ENCODE results near the gene DPF1.

DPF1 gene

DNA sequence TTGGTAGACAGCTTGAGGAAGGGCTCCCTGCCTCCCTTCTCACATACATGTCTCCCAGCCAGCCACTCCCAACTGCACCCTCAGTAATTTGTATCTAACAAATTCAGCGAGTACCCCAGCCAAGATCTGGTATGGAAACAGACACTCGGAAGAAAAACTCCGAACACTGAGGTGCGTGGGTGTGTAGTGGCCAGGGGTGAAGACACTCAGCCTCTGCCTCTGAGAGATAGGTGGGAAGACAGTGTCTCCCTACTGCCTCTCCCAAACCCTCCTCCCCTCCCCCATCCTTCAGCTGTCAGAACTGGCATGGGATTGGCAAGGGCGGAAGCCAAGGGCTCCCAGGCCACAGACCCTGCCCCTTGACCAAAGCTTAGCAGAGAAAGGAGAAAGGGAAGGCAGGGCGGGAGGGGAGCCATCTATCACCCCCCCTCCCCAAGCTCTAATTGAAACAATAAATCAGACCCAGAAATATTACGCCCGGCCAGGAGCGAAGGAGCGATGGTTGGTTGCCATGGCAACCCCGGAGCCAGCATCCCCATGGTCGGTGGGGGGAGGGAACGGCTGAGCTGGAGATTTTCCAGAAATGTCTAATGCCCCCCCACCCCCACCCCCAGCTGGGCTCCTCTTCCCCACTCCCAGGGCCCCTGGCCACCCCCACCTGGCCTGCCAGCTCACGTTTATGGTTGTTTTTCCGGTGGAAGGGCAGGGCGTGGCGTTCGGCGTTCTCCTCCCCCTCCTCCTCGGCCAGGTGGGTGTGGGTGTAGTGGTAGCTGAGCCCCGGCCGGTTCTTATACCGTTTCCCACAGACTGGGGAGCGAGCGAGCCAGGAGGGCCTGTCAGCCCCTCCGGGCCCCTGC lies 7.0 kb downstream of the DPF1 start:
- Histone ChIP-seq H3K9ac (ENCODE audit: low read depth, low read length) (no peak overlapping the region), H3K4me3 (ENCODE audit: low read length) (no peak overlapping the region), H3K27ac (ENCODE audit: low read depth, low read length) (no peak overlapping the region), H3K36me3 (ENCODE audit: insufficient read depth, low read length) (peaks cover 6% of the 10 kb centered on the region), H3K27me3 (ENCODE audit: insufficient read depth, low read length) (no peaks in the 10 kb centered on the region), H3K9me3 (ENCODE audit: insufficient read depth, low read depth, low read length) (no peaks in the 10 kb centered on the region), H3K4me1 (ENCODE audit: insufficient read depth, low read length) (0 out of 2 replicates have a peak, but pooled peaks cover 4% of the 10 kb centered on the region)
- WGBS = 84% methylated on average over 23 of the region's 26 CpGs

DNA sequence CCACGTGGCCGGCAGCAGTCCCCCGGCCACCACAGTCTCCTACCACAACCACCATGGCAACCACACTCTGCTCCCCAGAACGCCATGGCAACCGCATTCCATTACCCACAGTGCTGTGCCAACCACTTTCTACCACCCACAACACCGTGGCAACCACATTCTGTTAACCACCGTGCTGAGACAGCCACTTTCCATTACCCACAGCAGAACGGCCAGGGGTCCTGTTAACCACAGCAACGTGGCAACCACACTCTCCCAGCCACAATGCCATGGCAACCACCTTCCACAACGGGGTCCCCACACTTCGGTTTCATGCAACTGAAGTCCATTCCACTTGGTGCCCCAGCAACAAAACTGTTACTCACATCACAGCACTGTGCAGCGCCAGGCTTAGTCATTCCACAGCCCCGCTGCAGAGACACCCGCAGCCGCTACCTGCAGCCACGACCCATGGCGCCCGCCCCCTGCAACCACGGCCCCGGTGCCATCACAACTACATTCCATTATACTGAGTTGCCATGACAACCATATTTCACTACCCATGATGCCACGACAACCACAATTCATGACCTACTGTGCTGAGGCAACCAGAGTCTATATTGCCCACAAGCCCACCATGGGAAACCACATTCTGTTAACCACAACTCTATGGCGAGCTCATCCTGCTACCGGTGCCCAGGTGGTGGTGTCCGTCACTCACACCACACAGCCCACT lies 10.0 kb downstream of the DPF1 start:
- H3K9me3 ChIP-seq (ENCODE audit: insufficient read depth, low read depth, low read length) = no peaks in the 10 kb centered on the region
- H3K27ac ChIP-seq (ENCODE audit: low read depth, low read length) = no peak overlapping the region
- WGBS = 92% methylated on average over 24 of the region's 24 CpGs
- H3K27me3 ChIP-seq (ENCODE audit: insufficient read depth, low read length) = no peaks in the 10 kb centered on the region
- H3K4me3 ChIP-seq (ENCODE audit: low read length) = no peak overlapping the region
- H3K36me3 ChIP-seq (ENCODE audit: insufficient read depth, low read length) = peaks cover 6% of the 10 kb centered on the region
- no peak overlapping the region for H3K9ac ChIP-seq (ENCODE audit: low read depth, low read length)
- 0 out of 2 replicates have a peak, but pooled peaks cover 4% of the 10 kb centered on the region for H3K4me1 ChIP-seq (ENCODE audit: insufficient read depth, low read length)

DNA sequence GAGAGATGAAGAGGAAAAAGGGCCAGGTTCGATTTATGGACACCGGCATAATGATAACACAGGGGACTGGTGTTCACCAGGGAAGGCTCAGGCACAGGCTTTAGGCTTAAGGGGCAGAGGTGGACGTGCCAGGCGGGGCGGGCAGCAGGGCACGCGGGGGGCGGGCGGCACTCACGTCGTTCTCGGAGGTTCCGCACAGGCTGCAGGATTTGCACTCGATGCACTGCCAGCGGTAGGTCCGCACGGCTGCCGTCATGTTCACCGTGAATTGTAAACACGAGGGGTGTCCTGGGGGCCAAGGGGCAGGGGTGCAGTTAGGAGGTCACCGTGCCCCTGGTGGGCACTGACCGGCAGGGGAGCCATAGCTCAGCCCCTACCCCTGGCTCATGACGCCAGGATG lies 10.6 kb downstream of the DPF1 start:
- H3K27ac ChIP-seq (ENCODE audit: low read depth, low read length) = no peak overlapping the region
- 92% methylated on average over 23 of the region's 23 CpGs for WGBS
- 0 out of 2 replicates have a peak, but pooled peaks cover 4% of the 10 kb centered on the region for H3K4me1 ChIP-seq (ENCODE audit: insufficient read depth, low read length)

DNA sequence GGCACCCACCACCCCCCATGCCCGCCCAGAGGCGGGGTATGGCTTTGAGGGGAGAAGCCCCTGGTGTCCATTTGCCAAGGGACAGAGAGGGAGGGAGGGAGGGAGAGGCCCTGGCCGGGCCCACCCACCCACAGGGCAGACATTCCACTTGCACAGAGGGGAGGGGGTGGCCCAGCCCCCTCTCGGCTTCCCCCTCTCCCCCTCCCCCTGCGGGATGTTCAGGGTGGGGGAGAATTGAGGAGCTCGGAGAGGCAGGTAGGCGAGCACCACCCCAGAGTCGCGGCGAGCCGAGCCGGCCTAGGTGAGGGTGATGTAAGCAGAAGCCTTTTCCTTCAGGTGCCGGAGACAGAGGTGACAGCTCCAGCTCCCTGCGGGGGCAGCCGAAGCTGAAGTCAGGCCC lies 12.3 kb downstream of the DPF1 start:
- H3K27me3 ChIP-seq (ENCODE audit: insufficient read depth, low read length) = no peaks in the 10 kb centered on the region
- H3K4me1 ChIP-seq (ENCODE audit: insufficient read depth, low read length) = 0 out of 2 replicates have a peak, but pooled peaks cover under 1% of the 10 kb centered on the region
- H3K9ac ChIP-seq (ENCODE audit: low read depth, low read length) = no peak overlapping the region
- no peak overlapping the region; the same call in 1 of the 2 replicates for H3K27ac ChIP-seq (ENCODE audit: low read depth, low read length)
- H3K36me3 ChIP-seq (ENCODE audit: insufficient read depth, low read length) = no peaks in the 10 kb centered on the region
- WGBS = 24% methylated on average over 10 of the region's 15 CpGs
- H3K4me3 ChIP-seq (ENCODE audit: low read length) = peak overlapping the region; percentile 59
- H3K9me3 ChIP-seq (ENCODE audit: insufficient read depth, low read depth, low read length) = no peaks in the 10 kb centered on the region

More for the DNA sequence above, 10.6 kb downstream of the DPF1 start:
- H3K9ac ChIP-seq (ENCODE audit: low read depth, low read length) = no peak overlapping the region
- H3K4me3 ChIP-seq (ENCODE audit: low read length) = no peak overlapping the region
- H3K27me3 ChIP-seq (ENCODE audit: insufficient read depth, low read length) = no peaks in the 10 kb centered on the region
- H3K9me3 ChIP-seq (ENCODE audit: insufficient read depth, low read depth, low read length) = no peaks in the 10 kb centered on the region
- peaks cover 5% of the 10 kb centered on the region for H3K36me3 ChIP-seq (ENCODE audit: insufficient read depth, low read length)

DNA sequence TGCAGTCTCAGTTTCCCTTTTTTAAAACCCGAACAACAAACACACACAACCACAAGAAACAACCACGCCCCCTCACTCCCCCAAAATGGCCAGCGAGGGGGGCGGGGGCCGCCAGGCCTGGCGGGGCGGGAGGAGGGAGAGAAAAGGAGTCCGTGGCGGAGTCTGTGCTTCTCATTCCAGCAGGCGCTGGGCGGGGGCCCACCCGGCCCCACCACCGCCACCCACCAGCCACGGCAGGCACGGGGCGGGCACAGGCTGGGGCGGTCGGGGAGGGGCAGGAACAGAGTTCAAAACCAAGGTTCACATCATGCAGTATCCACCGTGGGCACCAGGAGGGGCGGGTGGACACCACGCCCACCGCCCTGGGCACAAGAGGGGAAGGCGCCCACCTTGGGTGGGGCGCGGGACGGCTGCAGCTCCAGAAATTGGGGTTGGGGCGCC lies 12.9 kb downstream of the DPF1 start:
- peak overlapping the region; percentile 24; the same call in 1 of the 2 replicates for H3K9ac ChIP-seq (ENCODE audit: low read depth, low read length)
- H3K9me3 ChIP-seq (ENCODE audit: insufficient read depth, low read depth, low read length) = no peaks in the 10 kb centered on the region
- peak overlapping the region; percentile 59 for H3K4me3 ChIP-seq (ENCODE audit: low read length)
- no peaks in the 10 kb centered on the region for H3K27me3 ChIP-seq (ENCODE audit: insufficient read depth, low read length)
- 0 out of 2 replicates have a peak, but pooled peaks cover 5% of the 10 kb centered on the region for H3K4me1 ChIP-seq (ENCODE audit: insufficient read depth, low read length)
- H3K27ac ChIP-seq (ENCODE audit: low read depth, low read length) = peak overlapping the region; percentile 39; the same call in 1 of the 2 replicates
- no peaks in the 10 kb centered on the region for H3K36me3 ChIP-seq (ENCODE audit: insufficient read depth, low read length)
- WGBS = 4% methylated on average over 27 of the region's 27 CpGs

DNA sequence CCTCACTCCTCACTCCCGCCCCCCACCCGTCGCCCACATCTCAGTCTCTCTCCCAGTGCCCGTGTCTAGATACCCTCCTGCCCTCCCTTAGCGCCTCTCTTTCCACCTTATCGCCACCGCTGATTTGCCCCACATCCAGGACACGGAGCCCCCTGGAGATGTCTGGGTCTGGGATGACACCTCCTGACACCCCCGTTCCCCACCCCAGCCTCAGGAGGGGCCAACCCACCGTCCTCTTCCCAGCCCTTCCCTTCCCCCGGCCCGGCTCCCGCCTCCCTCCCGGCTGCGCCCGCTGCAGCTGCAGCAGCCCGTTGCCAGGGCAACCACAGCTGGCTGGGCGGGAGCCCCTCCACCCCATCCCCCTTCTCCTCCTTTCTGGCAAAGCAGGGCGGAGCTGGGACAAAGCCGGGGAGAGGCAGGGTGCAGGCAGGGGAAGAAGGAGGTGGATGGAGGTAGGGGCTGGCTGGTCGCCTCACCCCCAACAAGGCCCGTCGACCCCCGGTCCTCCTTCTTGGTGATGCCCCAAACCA lies 13.5 kb downstream of the DPF1 start:
- H3K36me3 ChIP-seq (ENCODE audit: insufficient read depth, low read length) = no peaks in the 10 kb centered on the region; the same call in 1 of the 2 replicates
- H3K9me3 ChIP-seq (ENCODE audit: insufficient read depth, low read depth, low read length) = no peaks in the 10 kb centered on the region
- H3K27ac ChIP-seq (ENCODE audit: low read depth, low read length) = peak overlapping the region; percentile 39; the same call in 1 of the 2 replicates
- H3K9ac ChIP-seq (ENCODE audit: low read depth, low read length) = peak overlapping the region; percentile 50; the same call in 1 of the 2 replicates
- no peaks in the 10 kb centered on the region for H3K27me3 ChIP-seq (ENCODE audit: insufficient read depth, low read length)
- H3K4me1 ChIP-seq (ENCODE audit: insufficient read depth, low read length) = 0 out of 2 replicates have a peak, but pooled peaks cover 6% of the 10 kb centered on the region
- H3K4me3 ChIP-seq (ENCODE audit: low read length) = peak overlapping the region; percentile 59
- under 1% methylated on average over 24 of the region's 24 CpGs for WGBS

DNA sequence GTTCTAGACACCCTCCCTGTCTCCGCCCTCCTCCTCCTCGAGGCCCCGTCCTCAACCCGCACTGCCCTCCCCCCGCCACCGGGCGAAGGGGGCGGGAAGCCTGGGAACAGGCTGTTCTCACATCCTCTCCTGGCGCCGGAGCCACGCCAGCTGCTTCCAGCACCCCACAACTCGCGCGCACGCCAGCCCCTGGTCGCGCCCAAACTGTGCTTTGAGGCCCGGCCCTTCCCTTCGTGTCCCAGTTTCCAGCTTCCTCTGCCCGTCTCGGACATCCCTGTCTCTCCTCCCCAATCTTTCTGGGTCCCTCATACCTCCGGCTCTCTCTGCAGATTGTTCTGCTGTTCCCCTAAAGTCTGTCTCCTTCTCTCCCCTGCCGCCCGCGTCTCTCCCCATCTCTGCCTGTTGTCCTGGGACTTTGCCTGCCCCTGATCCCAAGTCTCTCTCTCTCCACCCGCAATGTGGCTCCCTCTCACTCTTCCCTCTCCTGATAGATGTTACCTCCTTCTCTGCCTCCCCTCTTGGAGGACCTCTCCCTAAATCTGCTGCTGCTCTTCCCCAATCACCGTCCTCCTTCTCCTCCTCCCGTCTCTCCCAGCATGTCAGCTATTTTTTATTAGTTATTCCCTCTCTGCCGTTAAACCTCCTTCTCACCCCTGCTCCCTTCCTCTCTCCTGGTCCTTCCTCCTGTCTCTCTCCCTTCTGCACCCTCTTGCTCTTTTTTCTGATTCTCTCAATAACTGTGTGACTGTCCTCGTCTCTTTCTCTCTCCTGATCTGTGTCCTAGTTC lies 14.2 kb downstream of the DPF1 start:
- peak overlapping the region; percentile 50 for H3K9ac ChIP-seq (ENCODE audit: low read depth, low read length)
- H3K4me1 ChIP-seq (ENCODE audit: insufficient read depth, low read length) = 0 out of 2 replicates have a peak, but pooled peaks cover 6% of the 10 kb centered on the region
- peak overlapping the region; percentile 44; the same call in 1 of the 2 replicates for H3K27ac ChIP-seq (ENCODE audit: low read depth, low read length)
- no peaks in the 10 kb centered on the region; the same call in 1 of the 2 replicates for H3K36me3 ChIP-seq (ENCODE audit: insufficient read depth, low read length)
- H3K4me3 ChIP-seq (ENCODE audit: low read length) = peak overlapping the region; percentile 59
- no peaks in the 10 kb centered on the region for H3K27me3 ChIP-seq (ENCODE audit: insufficient read depth, low read length)
- no peaks in the 10 kb centered on the region for H3K9me3 ChIP-seq (ENCODE audit: insufficient read depth, low read depth, low read length)
- WGBS = 2% methylated on average over 29 of the region's 30 CpGs

DNA sequence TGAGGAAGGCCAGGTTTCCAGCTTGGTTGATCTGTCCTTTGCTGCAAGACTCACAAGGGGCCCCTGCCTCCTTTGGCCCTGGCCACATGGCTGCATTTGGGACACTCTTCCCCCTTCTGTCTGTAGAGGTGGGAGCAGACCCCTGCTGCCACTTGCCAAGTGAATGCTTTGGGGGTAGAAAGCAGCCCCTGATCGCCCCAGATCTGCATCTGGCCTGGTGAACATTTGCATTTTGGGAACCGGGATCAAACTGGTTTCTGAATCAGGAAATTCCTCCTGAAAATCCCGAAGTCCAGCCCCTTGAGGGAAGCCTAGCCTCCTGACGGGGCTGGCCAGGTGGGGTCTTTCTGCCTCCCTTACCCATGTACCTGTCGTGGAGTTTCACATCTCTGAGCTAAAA lies 14.9 kb downstream of the DPF1 start:
- H3K4me1 ChIP-seq (ENCODE audit: insufficient read depth, low read length) = 0 out of 2 replicates have a peak, but pooled peaks cover 6% of the 10 kb centered on the region

DNA sequence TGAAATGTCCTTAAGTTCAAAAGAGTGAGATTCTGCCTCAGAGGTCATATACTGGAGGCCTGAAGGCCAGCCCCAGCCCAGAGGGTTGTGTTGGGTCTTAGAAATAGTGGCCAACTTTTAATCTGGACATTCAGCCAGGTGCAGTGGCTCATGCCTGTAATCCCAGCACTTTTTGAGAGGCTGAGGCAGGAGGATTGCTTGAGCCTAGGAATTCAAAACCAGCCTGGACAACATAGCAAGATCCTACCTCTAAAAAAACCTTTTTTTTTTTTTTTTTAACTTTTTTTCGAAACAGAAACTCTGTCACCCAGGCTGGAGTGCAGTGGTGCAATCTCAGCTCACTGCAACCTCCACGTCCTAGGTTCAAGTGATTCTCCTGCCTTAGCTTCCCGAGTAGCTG lies 15.5 kb downstream of the DPF1 start:
- Histone ChIP-seq H3K36me3 (ENCODE audit: insufficient read depth, low read length) (no peaks in the 10 kb centered on the region; the same call in 1 of the 2 replicates), H3K4me1 (ENCODE audit: insufficient read depth, low read length) (0 out of 2 replicates have a peak, but pooled peaks cover 6% of the 10 kb centered on the region), H3K4me3 (ENCODE audit: low read length) (no peak overlapping the region), H3K9ac (ENCODE audit: low read depth, low read length) (no peak overlapping the region), H3K27me3 (ENCODE audit: insufficient read depth, low read length) (no peaks in the 10 kb centered on the region), H3K9me3 (ENCODE audit: insufficient read depth, low read depth, low read length) (no peaks in the 10 kb centered on the region), H3K27ac (ENCODE audit: low read depth, low read length) (no peak overlapping the region)
- 86% methylated on average over 3 of the region's 3 CpGs for WGBS

More for the DNA sequence above, 14.9 kb downstream of the DPF1 start:
- Histone ChIP-seq H3K9me3 (ENCODE audit: insufficient read depth, low read depth, low read length) (no peaks in the 10 kb centered on the region), H3K27me3 (ENCODE audit: insufficient read depth, low read length) (no peaks in the 10 kb centered on the region), H3K4me3 (ENCODE audit: low read length) (peak overlapping the region; percentile 59), H3K9ac (ENCODE audit: low read depth, low read length) (peak overlapping the region; percentile 50), H3K36me3 (ENCODE audit: insufficient read depth, low read length) (no peaks in the 10 kb centered on the region; the same call in 1 of the 2 replicates), H3K27ac (ENCODE audit: low read depth, low read length) (peak overlapping the region; percentile 44; the same call in 1 of the 2 replicates)
- WGBS = 5% methylated on average over 5 of the region's 5 CpGs

DNA sequence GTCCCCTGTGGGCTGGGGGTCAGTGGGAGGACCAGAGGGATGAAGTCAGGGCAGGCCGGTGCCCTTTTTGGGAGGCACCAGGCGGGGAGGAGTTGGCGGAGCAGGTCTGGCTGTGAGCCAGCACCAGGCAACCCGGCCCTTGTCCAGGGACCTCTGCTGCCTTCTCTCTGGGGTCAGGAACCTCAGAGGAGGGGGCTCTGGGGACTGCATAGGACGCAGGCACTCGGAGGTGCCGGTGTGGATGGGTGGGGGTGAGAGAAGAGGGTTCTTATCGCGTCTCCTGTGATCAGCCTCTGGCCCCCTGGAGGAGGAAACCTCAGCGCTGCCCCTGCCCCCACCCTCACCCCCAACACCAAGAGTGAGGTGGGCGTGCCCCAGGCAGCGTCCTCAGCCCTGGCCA lies 16.5 kb downstream of the DPF1 start:
- no peaks in the 10 kb centered on the region for H3K27me3 ChIP-seq (ENCODE audit: insufficient read depth, low read length)
- WGBS = 51% methylated on average over 9 of the region's 12 CpGs
- no peak overlapping the region for H3K9ac ChIP-seq (ENCODE audit: low read depth, low read length)
- no peak overlapping the region for H3K27ac ChIP-seq (ENCODE audit: low read depth, low read length)
- 0 out of 2 replicates have a peak, but pooled peaks cover 6% of the 10 kb centered on the region for H3K4me1 ChIP-seq (ENCODE audit: insufficient read depth, low read length)
- no peak overlapping the region for H3K4me3 ChIP-seq (ENCODE audit: low read length)
- H3K9me3 ChIP-seq (ENCODE audit: insufficient read depth, low read depth, low read length) = no peaks in the 10 kb centered on the region
- peaks cover 5% of the 10 kb centered on the region for H3K36me3 ChIP-seq (ENCODE audit: insufficient read depth, low read length)
